GM03348 (cell line): Measurements from ENCODE around the gene RUNX2.
A peak's percentile ranks its signal among the peaks of the same experiment; 100 is the strongest.

Source experiments
- DNase-seq: peaks from one replicate; pipeline ENCODE4 v3.0.0; 2012; ENCODE audit warnings: low spot score

RUNX2 gene

GRCh38 chr6:45590696-45591184 is 262.6 kb downstream of the RUNX2 start:
- DNase-seq: peak; percentile 22

- DNase-seq: no peak
Measured at GRCh38 chr6:45591306-45591705, 263.2 kb downstream of the RUNX2 start.

DNA sequence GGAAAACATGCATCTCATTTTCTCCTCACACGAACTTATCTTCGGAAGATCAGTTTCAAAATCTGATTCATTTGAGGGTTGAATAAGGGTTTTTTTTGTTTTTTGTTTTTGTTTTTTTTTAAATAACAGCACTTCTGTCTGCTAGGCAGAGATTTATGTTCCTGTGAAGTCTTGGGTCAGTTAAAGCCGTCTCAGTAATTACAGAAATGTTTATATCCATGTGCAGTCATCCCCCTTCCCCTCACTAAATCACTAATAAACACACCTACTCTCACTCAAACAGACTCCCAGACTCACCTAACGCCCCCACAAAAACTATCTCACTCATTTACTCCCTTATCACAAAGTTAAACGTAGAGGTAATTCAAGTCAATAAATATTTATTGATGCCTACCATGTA is 263.8 kb downstream of the RUNX2 start:
- no peak for DNase-seq

- DNase-seq: no peak
Measured at GRCh38 chr6:45592991-45593390, 264.9 kb downstream of the RUNX2 start.

GRCh38 chr6:45595010-45595851 is 267.1 kb downstream of the RUNX2 start:
- DNase-seq: no peak

- DNase-seq: no peak
Measured at GRCh38 chr6:45597424-45597823, 269.3 kb downstream of the RUNX2 start.

DNA sequence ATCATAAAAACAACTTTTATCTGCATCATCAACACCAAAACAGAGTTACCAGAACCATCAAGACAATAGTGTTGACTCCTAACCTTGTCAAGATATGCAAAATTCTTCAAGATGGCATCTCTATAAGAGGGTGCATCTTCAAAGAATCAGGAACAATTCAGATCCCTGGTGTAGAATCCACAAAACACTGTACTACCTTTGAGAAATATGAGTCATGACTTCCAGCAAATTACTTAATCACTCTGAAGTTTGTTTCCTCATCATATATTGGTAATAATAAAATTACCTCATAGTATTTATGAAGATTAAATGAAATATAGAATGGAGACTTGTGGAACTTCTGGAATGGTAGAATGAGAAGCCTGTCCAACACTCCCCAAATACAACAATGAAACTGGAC is 270.9 kb downstream of the RUNX2 start:
- DNase-seq: no peak

DNA sequence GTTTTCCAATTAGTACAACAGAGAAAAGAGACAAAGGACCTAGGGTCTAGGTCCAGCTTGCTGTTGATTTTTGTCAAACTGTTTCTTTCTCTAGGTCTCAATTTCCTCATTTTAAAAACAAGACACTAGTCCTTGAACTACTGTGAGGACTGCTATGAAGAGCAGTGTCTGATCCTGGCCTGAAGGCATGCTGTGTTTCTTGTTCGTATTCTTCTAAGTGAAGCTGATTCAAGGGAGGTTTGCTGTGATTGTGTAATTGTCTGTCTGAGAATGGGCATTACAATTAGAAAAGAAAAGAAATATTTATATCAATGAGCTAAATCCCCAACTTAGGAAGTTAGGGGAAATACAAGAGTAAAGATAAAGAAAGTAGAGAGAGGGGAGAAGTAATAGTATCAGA is 277.8 kb downstream of the RUNX2 start:
- DNase-seq: no peak

DNA sequence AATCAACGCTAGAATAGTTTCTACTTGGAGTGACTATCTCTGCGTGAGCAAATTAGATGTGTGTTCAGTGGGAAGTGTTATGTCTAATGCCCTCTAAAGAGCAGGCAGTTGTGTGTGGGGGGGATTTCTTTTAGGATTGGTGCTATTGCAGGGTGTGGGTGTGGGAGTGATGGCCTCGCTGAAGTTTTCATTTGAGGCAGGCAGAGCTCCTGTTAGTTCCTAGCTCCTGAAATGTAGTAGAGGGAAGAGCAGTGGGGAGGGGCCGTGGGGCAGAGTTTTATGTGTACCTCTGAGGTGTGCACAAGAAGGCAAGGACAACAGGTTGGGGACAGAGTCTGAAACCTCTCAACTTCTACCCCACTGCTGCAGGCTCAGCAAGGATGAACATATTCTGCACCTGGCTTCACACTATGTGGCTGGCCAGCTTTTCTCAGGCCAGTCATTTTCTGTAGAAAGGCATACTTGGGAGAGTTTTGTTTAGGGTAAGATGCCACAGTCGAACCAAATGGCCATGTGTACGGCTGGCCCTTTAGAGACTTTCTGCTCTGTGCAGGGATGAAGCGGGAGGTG is 278.8 kb downstream of the RUNX2 start:
- DNase-seq: no peak

- DNase-seq: no peak
Measured at GRCh38 chr6:45607798-45608197, 279.7 kb downstream of the RUNX2 start.

DNA sequence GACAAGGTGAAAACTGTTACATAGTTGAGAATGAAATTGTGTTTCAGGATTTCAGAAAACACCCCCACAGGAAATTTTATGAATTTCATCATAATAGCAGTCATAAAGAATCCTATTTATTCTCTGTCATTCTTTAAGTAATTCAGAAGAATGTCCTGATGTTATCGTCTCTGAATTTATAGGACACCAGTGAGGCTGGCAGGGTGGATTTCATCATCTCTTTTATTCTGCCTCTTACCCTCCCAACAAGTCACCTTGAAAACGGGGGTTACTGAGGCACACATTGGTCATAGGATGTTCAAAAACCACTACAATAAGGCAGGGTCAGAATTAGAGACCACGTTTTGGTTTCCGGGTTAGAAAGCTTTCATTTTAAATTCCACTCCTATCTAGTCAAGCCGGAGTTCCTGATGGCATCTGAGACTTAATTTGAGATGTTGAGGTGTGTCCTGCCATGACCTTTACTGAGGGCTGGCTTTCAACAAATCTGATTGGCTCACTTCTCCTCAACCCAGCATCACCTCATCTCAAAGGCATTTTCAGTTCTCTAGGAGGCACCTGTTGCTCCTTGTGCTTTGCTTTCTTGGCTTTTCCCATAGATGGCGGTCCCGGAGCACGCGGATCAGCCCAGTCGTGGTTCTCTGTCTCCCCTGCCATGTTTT is 280.3 kb downstream of the RUNX2 start:
- peak; percentile 13 for DNase-seq

DNA sequence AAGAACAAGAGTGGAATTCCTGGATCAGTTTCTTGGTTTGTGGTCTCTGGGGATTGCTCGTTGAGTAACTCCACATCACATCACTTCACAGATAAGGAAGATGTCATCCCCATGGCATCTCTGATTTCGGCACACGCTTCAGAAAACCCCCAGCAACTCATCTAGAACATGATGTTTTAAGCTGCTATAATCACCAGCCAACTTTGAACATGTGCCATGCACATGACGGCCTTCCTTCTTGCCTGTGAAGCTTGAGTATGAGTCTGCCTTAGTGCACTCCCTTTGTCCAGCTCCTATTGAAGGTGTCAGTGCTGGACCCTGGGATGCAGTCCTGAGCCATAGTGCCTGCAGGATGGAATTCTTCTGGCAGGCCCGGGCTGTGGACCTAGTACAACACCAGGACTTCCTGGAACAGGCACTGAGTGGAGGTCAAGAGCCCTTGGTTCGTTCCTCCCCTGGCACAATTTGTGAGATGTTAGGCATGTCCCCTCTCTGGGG is 281.1 kb downstream of the RUNX2 start:
- DNase-seq: peak; percentile 44

DNA sequence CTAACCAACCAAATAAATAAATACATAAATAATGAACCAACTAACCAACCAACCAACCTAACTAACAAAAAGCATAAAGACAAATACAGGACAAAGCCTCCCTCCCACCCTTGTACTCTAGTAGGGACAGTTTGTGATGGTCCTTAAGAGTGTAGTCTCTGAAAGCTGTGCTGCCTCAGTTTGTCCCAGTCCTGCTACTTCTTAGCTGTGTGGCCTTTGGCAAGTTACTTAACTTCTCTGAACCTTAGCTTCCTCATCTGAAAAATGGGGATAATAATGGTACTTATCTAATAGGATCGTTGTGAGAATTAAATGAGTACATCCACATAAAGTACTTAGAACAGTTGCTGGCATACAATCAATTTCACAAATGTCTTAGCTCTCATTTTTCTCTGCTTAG is 282.2 kb downstream of the RUNX2 start:
- DNase-seq: no peak

DNA sequence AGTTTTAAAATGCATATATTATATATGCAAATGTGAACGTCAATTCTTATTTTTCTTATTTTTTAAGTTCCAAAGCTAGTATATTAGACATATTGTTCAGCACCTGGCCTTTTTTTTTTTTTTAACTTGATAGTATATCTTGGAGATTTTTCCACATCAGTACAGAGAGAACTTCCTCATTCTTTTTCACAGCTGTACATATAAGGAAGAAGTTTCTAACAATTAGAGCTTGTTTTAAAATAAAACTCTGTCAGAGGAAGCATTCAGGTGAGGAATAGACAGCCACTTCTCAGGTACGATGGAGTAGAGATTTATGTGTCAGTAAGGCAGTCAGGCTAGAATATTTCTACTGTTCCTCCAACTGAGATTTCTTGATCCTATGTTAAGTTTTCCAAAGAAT is 282.7 kb downstream of the RUNX2 start:
- DNase-seq: no peak

GRCh38 chr6:45611491-45611890 is 283.4 kb downstream of the RUNX2 start:
- DNase-seq: no peak

DNA sequence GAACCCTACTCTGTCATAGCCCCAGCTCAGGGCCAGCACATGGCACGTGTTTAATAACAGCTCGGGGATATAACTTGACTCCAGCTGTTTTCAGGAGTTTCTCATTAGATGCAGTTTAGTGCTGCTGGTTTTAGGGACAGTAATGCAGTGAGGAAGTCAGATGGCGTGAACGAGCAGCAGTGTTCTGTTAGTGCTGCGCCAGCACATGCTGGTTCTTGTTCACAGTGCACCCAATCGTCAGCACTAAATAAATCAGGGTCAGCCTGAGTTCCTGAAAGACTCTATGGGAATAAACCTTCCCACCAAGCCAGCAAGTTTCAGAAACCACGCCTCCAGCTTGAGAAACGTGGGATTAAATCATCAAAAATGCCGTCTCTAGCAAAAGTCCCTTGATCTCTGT is 285.5 kb downstream of the RUNX2 start:
- DNase-seq: peak; percentile 60

DNA sequence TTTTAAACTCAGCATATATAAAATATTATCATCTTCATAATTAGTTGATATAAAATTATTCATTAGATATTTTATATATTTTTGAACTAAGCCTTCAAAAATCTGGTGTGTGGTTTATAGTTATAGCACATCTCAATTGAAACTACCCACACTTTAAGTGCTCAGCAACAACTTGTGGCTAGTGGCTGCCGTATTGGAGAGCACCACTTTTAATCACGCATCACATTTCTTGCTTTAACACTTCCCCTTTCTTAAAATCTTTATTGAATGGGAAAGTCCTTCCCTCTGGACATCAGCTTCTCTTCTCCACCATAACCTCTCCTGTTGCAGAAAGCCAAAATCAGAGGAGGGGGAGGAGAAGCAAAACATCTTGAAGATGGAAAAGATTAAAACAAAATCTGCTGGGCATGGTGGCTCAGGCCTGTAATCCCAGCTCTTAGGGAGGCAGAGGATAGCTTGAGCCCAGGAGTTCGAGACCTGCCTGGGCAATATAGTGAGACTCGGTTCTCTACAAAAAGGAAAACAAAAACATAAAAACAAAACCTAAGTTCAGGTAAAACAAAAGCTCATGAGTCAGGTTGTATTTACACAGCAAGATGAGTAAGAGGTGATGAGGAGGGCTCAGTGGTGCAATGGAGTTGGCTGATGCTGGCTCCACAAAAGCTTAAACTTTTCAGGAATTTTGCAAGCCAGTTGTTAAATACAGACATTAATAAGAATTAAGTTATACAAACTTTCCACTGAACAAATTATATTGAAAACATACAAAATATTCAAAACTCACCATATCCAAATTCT is 286.6 kb downstream of the RUNX2 start:
- DNase-seq: no peak

DNA sequence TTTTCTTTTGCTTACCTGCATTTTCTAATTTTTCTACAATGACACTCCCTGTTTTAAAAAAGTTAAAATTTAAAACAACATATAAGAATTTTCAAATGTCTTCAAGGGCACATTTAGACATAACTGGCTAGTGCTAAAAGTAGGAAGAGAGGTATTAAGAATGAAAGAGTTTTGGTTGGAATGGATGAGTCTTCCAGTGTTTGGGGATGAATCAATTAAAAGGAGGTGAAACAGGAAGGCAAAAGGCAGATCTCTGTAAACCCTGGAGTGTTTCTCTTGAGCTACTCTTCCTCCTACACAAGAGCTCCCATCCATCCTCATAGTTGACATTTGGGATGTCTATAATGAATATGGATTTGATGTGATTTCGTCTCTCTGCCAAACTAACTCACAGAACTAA is 288.1 kb downstream of the RUNX2 start:
- DNase-seq: no peak

DNA sequence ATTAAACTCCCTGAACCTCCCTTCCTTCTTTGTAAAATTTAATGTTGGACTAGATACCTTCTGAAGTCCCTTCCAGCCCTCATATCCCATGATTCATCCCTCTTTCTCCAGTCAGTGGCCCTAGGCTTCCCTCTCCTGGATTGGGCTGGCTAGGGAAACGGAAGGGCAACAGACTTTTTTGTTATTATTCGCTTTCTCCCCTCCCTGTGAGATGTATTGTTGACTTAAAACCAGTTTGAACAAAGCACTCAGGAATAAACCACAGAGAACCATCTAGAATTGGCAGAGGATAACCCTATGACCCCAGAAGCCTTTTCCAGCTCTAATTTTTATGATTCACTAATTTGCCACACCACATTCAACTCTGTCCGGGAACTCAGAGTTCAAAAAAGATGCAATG is 289.3 kb downstream of the RUNX2 start:
- no peak for DNase-seq

DNA sequence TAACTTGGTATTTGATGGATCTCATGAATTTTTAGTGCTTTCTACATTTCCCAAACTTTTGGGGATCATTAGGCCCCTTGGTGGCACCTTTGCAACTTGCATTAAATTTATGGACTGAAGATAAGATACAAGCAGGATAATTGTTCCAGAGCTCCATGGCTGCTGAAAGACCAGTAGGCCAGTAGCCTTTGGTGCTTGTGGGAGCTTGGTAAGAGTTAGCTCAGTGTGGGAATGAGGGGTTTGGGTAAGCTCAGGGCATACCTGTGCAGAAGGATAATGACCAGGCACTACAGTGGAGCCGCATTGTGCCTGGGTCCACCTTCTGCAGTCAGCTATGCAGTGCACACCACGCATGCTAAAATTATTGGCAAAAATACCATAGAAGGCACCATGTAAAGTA is 290.1 kb downstream of the RUNX2 start:
- no peak for DNase-seq

DNA sequence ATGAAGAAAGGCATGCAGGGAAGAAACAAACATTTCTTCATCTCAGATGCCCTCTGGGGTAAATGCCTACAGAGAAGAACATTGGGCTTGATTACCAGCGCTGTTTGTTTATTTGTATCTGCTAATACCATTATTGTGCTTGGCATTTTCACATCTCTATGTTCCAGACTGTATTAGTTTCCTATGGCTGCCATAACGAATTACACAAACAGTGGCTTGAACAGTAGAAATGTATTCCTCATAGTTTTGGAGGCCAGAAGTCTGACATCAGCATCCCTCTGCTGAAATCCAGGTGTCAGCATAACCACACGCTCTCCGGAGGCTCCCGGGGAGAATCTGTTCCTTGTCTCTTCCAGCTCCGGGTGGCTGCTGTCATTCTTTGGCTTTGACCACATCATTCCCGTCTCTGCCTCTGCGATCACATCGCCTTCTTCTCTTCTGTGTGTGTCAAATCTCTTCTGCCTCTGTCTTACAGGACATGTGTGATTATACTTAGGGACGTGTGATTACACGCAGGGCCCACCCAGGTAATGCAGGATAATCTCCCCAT is 291.2 kb downstream of the RUNX2 start:
- DNase-seq: no peak

DNA sequence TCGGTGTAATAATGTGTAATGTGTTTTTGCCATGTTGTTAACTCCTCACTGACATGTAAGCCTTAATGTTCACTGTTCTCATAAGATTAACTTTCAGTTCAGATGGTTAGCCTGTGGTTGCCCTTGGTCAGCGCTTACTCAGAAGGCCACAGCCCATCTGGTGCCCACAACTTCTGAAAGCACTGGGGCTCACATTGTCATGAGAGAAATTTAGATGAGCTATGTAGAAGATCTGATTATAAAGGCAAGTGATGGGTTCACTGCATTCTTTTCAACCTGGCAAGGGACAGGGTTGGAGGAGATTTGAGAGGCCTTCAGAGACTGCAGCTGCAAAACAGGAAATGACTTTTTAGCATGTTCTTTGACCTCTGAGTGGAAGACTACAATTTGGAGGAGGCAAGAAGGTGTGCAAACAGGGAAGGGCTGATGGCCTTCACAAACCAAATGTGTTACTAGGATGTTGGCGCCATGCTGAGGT is 291.9 kb downstream of the RUNX2 start:
- peak; percentile 24 for DNase-seq
